ENCODE measurements around the gene HYDIN.
"Not testable (repeated sequence)": the region's sequence is repeated elsewhere in the genome, so short reads cannot be mapped to it uniquely, and the experiment has no call there.

The HYDIN gene

DNA sequence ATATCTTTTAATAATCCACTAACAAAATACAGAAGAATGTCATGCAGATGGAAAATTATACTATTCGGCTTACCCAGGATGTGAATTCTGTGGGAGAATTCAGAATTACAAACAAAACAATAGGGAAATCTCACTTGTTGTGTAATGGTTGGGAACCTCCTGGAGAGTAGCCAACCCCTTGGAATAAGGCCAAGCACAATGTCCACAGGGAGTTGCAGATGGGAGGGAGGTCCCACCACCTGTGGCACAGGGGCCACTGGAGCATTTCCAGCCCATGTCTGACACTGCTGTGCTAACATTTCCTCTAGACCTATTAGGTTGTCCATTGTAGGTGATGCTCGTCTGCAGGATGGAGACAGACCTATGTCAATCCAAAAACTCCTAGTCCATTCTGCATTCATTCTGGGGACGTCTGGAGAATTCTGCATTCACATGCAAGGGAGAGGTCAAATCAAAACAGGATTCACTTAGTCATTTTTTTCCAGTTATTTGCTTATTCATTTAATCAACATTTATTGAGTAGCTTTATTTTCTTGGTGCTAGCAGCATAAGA, 120.8 kb downstream of the HYDIN start:
- DNase-seq (ENCODE audit: low spot score), result not testable (repeated sequence)

DNA sequence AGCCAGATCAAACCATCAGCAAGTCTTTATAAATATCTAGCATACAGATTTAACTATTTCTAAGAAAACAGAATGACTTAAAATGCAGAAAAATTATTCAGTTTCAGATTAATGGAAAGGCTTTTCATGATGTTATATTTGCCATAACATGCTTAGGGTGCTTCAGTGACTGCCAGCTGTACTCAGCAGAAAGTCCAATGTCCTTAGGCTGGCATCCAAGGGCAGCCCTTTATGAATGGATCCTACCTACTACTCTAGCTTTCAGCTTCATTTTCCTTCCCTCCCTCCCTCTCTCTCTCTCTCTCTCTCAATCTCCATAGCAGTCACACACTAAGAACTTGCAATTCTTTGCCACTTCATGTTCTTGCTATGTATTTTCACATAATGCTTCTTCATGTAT, 124.6 kb downstream of the HYDIN start:
- DNase-seq (ENCODE audit: low spot score), result not testable (repeated sequence)

DNA sequence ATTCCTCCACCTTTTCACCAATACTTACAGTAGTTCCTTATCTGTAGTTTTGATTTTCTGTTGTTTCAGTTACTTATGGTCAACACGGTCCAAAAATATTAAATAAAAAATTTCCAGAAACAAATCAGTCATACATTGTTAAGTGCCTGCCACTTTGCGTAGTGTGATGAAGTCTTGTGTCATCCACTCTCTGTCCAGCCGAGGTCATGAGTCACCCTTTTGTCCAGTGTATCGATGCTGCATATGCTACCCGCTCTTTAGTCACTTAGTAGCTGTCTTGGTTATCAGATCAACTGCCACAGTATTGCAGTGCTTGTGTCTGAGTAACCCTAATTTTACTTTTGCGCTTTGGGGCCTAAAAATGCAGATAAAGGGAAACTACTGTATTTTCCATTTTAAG, 146.9 kb downstream of the HYDIN start:
- DNase-seq (ENCODE audit: low spot score), result not testable (repeated sequence)

DNA sequence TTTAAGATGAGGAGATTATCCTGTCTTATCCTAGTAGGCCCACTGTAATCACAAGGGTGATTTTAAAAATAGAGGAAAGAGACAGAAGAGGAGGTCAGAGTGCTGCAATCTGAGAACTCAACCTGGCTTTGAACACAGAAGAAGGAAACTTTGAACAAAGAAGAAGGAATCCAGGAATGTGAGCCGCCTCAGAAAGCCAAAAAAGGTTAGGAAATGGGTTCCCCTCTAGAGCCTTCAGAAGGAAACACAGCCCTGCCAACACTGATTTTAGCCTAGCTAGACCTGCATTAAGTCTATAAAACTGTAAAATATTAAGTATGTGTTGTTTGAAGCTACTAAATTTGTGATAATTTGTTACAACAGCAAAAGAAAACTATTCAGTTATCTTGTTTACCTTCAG, 149.7 kb downstream of the HYDIN start:
- not testable (repeated sequence) for DNase-seq (ENCODE audit: low spot score)

DNA sequence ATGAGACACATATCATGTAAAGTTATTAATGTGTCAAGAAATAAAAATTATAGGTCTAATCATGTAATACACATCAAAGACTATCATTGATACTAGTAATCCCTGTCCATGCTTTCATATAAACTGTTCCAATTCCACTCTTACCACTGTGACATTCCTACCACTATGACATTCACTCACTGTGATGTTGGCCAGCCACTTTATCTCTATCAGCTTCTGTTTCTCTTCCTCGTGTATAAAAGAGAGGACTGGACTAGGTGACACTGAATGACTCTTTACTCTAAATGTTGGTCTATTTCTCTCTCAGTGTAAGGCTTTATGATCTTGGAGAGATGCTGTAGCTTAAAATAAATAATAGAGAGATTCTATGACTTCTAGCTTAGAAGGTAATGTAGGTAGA, 150.3 kb downstream of the HYDIN start:
- not testable (repeated sequence) for DNase-seq (ENCODE audit: low spot score)

DNA sequence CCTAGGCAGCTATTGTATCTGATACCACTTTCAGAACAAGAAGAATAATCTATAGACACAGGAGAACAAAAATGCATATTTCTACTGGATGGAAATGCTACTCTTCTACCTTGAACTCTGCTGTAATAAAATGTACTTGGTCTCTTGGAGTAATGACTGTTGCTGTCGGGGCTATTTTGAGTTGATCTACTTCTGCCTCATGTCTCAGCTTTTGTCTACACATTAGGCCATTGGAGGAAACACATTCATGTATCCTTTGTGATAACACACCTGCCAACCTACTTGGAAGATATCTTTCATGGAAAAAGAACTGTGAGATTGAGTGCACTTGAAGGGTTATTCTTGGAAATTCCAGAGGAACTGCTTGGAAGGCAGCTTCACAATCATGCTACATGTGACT, 159.9 kb downstream of the HYDIN start:
- DNase-seq (ENCODE audit: low spot score), result not testable (repeated sequence)

DNA sequence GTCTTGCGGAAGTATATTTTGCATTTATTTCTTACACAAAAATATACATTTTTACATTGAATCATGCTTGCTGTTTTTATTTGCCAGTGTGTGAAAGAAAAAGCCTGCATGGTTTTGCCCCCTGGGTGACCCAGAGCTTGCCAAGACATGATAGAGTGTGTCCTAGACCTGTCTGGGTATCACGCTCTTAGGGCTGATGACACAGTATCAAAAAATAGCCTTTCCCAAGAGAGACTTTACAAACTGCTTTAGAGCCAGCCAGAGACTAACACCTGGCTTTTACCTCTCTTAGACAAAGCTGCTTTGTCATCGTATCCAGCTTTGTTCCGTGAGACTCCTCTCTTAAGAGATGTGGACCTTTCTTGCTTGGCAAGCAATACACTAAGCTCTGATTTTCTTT, 160.7 kb downstream of the HYDIN start:
- not testable (repeated sequence) for DNase-seq (ENCODE audit: low spot score)

DNA sequence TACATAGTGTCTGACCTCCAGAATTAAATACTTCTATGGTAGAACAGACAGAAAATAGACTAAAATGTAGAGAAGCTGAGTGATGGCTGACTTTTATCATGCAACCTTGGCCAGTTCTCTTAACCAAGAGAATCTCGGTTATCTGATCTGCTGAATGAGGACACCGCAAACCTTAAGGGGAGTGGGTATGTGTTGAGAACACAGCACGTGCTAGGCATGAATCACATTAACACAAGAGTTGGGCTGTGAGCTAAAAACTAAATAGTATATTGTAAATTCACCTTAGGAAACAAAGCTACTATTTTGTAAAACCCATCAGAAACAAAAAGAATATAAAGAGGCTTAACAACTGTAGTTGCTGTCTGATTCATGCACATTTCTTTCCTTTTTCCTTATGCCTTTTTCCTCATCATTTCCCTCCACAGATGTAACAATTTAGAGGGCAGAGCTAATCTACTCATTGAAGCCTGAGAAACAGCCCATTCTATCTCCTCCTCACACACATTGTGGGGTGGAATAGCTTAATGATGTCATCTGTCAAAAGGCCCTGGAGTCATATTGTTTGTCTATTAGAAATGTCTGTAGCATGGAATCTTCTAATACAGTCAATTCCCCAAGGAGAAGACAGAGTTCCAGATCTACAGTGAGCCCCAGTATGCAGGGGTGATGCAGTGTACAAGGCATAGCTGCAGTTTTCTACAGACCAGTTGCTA, 176.5 kb downstream of the HYDIN start:
- peak; percentile 9 for DNase-seq (ENCODE audit: low spot score)

DNA sequence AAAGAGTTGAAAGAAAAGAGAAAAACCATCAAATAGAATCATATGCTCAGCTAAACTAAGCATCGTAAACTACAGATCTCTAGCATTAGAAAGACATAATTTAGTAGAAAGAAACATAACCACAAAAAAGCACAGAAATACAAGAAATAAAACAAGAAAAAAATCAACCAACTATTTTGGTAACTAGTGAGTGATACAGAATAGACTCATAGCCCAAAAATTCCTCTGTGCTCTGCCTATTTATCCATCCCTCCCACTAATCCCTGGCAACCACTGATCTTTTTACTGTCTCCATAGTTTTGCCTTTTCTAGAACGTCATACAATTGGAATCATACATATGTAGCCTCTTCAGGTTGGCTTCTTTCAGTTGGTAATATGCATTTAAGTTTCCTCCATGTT, 180.2 kb downstream of the HYDIN start:
- not testable (repeated sequence) for DNase-seq (ENCODE audit: low spot score)

DNA sequence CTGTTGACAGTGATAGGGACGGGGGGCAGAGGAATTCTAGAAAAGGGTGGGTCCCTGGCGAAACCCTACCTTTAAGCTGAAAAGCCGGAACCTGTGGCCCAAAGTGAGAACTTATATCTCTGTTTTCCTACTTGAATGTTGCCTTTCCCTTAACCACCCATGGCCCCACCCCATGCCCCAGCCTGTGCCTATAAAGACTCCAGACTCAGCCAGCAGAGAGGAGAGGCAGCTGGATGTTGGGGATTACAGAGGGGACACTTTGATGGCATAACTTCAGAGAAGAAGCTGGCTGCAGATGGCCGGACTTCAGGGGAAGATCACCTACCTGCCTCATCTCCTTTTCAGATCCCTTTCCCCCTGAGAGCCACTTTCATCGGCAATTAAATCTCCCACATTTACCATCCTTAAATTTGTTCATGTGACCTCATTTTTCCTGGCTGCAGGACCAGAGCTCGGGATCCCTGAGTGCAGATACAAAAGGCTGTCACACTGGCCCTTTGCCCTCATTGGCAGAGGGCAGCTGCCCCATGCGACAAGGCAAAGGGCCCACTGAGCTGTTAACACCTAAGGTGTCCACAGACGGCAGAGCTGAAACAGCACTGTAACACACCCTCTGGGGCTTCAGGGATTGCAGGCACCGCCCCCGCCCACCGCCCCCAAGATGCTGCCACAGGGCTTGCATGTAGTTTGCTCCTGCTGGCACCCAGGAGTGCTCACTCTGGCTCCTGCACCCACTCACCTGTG, 191.0 kb downstream of the HYDIN start:
- not testable (repeated sequence) for DNase-seq (ENCODE audit: low spot score)

DNA sequence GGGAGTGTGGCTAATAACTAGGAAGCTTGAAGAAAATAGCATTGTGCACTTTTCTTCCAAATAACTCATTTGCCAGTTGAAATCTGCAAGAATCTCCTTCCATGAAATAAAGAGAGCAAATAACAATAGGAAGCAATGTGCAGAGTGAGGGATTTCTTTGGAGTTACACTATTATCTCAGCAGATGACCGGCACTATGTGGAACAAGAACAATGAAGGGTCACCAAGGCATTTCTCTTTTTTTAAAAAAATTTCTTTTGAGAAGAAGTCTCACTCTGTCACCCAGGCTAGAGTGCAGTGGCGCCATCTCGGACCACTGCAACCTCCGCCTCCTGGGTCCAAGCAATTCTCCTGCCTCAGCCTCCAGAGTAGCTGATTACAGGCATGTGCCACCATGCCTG, 192.1 kb downstream of the HYDIN start:
- DNase-seq (ENCODE audit: low spot score), result not testable (repeated sequence)

DNA sequence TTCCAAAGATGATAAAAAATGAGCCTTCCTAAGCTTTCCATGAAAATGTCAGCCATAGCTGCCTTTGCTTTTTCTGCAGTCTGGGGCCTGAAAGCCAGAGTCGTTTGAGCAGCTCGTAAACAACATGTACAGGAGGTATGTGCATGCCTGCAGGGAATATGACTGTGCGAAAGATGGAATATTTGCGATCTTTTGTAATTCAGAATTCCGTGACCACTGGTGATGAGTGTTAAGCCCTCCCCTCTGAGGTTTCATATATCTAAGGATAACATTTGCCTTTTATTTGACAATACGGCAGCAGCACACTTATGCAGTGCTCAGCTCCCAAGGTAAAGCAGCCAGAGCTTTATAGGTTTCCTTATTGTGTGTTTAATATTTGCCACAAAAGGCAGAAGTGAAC, 192.5 kb downstream of the HYDIN start:
- DNase-seq (ENCODE audit: low spot score), result not testable (repeated sequence)

DNA sequence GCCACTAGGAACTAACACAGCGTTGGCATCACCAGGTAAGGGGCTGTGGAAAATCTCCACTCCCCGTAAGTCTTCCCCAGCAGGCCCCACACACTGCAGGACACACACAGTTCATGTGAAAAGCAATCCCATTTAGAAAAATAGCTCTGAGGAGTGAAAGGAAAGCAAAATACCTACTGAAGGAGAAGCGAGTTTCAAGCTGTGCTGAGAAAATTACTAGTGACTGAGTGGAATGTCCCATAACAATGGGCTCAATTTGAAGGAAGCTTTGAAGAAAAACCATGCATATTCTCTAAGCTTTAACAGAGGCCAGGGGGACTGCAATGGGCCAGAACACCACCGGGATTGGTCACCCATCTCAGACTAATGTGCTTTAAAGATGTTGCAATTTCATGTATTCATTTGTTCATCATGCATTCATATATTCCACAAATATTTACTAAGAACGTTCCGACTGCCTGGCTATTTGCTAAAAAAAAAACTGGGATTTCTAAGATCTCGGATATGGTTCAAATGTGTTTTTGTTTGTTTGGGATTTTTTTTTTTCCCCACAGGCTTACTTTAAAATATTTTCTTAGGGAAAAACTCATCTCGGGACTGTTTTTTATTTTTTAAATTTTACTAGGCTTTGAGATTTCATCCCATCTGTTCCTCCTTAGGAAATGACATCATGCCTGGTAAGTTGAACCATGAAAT, 202.3 kb downstream of the HYDIN start:
- DNase-seq (ENCODE audit: low spot score), result not testable (repeated sequence)

DNA sequence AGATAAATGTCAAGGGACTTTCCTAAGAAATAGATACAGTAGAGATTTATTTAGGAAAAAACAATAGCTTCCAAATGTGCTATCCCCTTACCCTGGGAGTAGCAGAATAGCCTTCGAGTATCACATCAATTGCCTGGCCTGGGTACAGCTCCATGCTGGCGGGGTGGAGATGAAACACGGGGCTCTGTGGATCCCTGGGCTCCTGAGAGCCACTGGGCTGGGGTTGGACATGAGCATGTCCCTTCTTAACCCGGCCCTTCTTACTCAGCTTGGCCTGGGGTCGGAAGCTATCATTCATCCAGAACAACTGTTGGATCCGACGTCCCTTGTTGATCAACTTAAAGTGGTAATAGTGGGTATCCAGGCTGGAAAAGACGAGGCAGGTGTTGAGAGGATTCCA, 203.0 kb downstream of the HYDIN start:
- not testable (repeated sequence) for DNase-seq (ENCODE audit: low spot score)

DNA sequence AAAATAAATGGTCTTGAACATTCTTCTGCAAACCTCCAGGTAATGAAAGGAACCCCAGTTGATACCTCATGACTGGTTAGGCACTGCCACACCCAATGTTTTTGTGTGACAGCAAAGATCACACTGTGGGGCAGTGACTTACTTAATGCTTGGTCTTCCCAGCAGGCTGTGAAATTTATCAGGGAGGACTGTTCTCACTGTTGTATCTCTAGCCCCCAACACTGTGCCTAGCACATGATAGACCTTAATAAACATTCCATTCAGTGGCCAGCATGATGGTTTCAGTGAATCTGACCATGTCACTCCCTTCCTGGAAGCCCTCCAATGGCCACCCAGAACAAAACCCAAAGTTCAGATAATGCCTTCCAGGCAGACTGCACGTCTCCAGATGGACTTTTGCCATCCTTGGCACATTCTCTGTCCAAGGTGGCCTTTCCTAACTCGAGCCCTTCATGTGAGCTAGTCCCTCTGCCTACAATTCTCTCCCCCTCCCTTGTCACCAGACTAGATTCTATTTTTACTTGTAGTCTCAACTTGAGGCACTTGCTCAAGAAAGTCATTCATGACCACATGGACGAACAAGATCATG, 206.6 kb downstream of the HYDIN start:
- not testable (repeated sequence) for DNase-seq (ENCODE audit: low spot score)

DNA sequence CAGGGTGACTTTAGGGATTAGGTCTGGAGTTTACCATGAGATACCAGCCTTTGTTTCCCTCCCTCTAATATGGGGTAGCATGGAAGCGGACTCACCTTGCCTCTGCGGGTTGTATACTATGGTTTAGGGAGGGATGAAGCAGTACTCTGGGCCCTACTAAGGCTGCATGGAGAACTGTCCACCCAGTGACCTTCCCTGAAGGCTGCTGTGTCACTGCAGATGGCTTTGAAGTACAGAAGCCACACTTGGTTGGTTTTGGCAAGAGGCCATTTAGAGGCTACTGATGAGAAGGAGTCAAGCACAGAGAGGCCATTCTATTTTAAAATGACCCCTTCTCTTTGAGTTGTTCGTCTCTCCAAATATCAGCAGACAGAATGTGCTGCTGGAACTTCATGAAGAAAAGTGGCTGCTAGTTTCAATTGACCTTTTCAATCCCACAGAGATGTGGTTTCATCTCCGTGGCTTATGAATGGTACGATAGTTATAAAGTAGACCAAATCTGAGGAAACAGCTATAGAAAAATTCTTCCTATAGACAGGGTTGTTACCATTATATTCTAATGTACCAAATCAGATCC, 208.5 kb downstream of the HYDIN start:
- not testable (repeated sequence) for DNase-seq (ENCODE audit: low spot score)

DNA sequence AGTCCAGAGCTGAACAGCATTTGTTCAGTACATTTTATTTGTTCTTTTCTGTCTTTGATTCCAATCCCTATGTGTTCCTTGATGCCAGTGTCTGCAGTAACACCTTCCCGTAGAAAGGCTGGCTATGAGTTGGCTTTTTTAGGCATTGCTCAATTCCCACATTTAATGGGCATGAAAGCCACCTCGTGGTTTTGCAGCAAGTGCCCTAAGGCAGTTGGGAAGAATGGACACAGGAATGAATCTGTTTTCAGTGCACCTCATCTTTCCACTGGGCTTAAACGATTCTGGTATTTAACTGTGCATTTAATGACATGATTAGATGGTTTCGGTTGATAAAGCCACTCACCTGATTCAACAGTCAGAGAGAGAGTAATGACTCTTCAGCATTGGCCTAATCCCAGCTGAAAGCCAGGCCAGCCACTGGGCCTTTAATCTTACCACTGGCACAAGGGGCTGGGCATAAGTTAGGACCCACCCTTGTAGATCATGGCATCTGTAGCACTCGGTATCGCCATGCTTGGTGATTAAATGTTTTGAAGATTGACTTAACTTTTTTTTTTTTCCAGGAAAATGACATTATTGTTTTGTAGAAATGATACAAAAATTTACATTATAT, 211.3 kb downstream of the HYDIN start:
- peak; percentile 35 for DNase-seq (ENCODE audit: low spot score)

DNA sequence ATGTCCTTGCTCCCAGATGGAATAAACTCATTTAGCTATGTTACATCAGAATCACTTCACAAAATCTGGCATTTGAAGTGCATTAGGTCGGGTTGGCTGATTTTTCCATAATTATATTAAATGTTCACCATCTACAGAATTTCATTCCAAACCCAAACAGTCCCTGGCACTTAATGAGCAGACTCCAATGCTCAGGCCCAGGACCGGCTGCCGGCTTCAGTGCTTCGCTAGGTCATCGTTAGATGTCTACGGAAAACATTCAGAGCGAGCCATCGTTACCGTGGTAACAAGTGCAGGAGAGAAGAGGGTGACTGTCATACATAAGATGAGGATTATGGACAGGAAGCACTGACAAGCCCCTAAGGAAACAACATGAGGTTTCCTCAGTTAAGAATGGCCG, 215.1 kb downstream of the HYDIN start:
- not testable (repeated sequence) for DNase-seq (ENCODE audit: low spot score)

DNA sequence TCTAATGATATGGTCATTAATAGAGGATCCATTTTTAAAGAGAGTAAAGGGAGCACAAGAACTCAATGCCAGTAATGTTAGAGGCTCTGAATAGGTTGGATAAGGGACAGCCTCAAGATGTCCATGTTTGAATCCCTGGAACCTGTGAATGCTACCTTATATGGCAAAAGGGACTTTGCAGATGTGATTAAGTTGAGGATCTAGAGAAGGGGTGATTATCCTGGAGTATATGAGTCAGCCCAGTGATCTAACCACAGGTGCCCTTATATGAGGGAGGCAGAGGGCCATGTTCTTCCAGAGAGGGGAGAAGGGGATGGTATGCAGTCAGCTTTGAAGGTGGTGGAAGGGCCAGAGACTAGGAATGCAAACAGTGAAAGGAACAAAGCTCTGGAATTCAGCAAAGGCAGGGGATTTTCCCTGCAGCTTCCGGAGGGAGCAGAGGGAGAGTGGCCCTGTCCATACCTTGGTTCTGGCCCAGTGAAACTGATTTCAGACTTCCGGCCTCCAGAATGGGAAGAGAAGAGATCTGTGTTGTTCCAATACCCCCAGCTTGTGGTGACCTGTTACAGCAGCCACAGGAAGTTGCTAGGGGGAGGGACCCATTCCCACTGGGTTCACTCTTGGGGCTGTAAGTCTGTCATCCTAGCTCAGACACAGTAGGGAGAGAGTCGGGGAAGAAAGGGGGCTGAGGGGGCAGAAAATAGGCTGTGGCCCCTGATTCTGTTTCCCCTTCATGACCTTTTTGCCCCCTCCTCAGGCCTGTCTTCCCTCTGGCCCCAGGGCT, 220.9 kb downstream of the HYDIN start:
- DNase-seq (ENCODE audit: low spot score), result peak; percentile 80

DNA sequence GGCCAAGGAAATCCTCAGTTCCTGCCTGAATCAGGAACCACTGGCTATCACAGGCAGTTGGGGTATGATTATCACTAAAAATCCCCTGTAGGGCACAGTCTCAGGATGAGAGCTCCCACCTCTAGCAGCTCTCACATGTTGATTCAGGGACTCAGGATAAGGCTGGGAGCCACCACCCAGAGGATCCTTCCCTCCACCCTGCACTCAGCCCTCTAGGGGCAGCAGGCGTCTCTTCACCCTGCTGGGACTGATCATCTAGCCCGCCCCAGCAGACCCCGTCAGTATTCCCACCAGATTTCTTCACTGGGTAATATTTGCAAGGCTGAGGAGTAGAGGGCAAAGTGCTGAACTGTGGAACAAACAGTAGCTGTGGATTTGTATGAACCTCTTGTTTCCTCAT, 224.0 kb downstream of the HYDIN start:
- DNase-seq (ENCODE audit: low spot score), result not testable (repeated sequence)

DNA sequence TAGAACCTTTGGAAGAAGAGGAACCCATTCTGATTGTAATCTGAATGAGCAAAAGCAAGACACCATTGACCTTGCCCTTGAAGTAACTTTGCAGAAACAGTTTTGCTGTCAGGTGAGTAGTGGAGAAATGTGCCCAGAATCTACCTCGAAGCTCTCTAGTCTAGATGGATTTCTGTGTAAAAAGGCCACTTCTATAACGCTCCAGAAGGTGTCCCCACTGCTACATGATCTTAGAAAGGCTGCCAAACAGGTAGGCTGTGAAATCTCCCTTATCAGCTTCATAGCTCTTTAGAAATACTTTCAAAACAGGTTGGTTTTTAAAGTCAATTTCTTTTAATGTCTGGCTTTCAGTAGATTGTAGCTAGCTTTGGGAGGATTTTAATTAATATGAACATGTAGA, 230.8 kb downstream of the HYDIN start:
- peak; percentile 39 for DNase-seq (ENCODE audit: low spot score)

Data from kidney tubule cell (primary cell).